Smooth muscle cell of the pulmonary artery (primary cell): Measurements from ENCODE around the gene JCAD. TPM values are rescaled to one million over a fixed set of nuclear protein-coding genes. Genes with fewer than 3 reads are reported as not detected.

ENCODE experiments used
- total RNA-seq: library from RNA; depleted of rRNA; stranded (reverse); fragments of >200 nt; gene quantifications from 2 replicates; pipeline ENCODE4 v1.2.3, GENCODE V29; 2014

JCAD gene
- total RNA-seq = 8.0 and 29.2 TPM in 2 replicates

GRCh38 chr10:30059209-30060107 lies at the start of gene JCAD:
Gene JCAD, minus strand, starts transcription at chr10:30059586. Its CDS starts 11,774 bp downstream, at chr10:30047812.

